Activated B cell treated with CpG ODN at 0.5 μM for 24 hours (primary cell): ENCODE data around the gene TCEA2. TPM values are rescaled to one million over a fixed set of nuclear protein-coding genes. Genes with fewer than 3 reads are reported as not detected.

Source experiments
- ATAC-seq: fragments of 200-7000 bp; cut with Tn5 transposase; one replicate; pipeline ENCODE4 v1.10.0; 2021; ENCODE audit warnings: low read depth, mild to moderate bottlenecking, moderate library complexity
- CTCF ChIA-PET: fragments of 350-600 bp; sonication (Branson Sonifier 250); formaldehyde crosslinking; loops from one replicate; lab custom pipeline; 2021; ENCODE audit warnings: antibody characterized with exemption; lab: Charles Lee
- POLR2A ChIA-PET: fragments of 350-600 bp; sonication (Branson Sonifier 250); formaldehyde crosslinking; loops from one replicate; lab custom pipeline; 2021; ENCODE audit warnings: antibody characterized with exemption; lab: Charles Lee
- DNase-seq: peaks from one replicate; pipeline ENCODE4 v3.0.0; 2022
- H3K27ac Mint-ChIP-seq: one replicate; pipeline ENCODE4 v1.8.0; 2020; ENCODE audit warnings: mixed read lengths
- H3K27me3 Mint-ChIP-seq: one replicate; pipeline ENCODE4 v1.8.0; 2021; ENCODE audit warnings: mixed read lengths
- H3K36me3 Mint-ChIP-seq: one replicate; pipeline ENCODE4 v1.8.0; 2021; ENCODE audit warnings: low read depth, mixed read lengths
- H3K4me1 Mint-ChIP-seq: one replicate; pipeline ENCODE4 v1.8.0; 2021; ENCODE audit warnings: mixed read lengths
- H3K4me3 Mint-ChIP-seq: one replicate; pipeline ENCODE4 v1.8.0; 2020; ENCODE audit warnings: mild to moderate bottlenecking, mixed read lengths
- H3K9me3 Mint-ChIP-seq: one replicate; pipeline ENCODE4 v1.8.0; 2020; ENCODE audit warnings: mixed read lengths
- CTCF ChIP-seq: fragments of 200-600 bp; IDR thresholded peaks from one replicate; pipeline ENCODE4 v1.8.0; 2022; ENCODE audit warnings: antibody characterized with exemption, mild to moderate bottlenecking
- intact Hi-C: fragments of 100-400 bp; cut with micrococcal nuclease; formaldehyde crosslinking; loops from one replicate; pipeline ENCODE4 v1.15.1; 2024
- total RNA-seq: library from RNA; stranded (reverse); gene quantifications from 2 replicates; pipeline ENCODE4 v1.2.3, GENCODE V29; 2022

Gene TCEA2
- total RNA-seq, 1 donor from 2014 or later = 20.3 TPM

- no peak for ATAC-seq
- no peak for DNase-seq
- H3K4me3 Mint-ChIP-seq = no peak overlapping the region
- POLR2A ChIA-PET = interaction anchor here (0.6 to 8.1 kb wide), 3 partner anchors 9 to 561 kb away, joined by 4 to 77 read pairs (median 6); no protein-coding TSS in a partner anchor
- CTCF ChIA-PET = interaction anchor here (0.8 kb wide), 1 partner anchor 36 kb away, joined by 3 read pairs; no protein-coding TSS in a partner anchor
- no peaks in the 10 kb centered on the region for H3K27me3 Mint-ChIP-seq
- peaks cover 41% of the 10 kb centered on the region for H3K36me3 Mint-ChIP-seq
- peaks cover 63% of the 10 kb centered on the region for H3K4me1 Mint-ChIP-seq
- intact Hi-C loops = loop anchor here (5.0 kb wide), 1 partner anchor 93 kb away; the partner anchor contains the start of gene PRPF6
- H3K9me3 Mint-ChIP-seq = no peaks in the 10 kb centered on the region
- H3K27ac Mint-ChIP-seq = no peak overlapping the region
- no peak for TF ChIP-seq CTCF
These were observed 12.6 kb downstream of the TCEA2 start for GRCh38 chr20:64075556-64075955.

- intact Hi-C loops = loop anchor here (5.0 kb wide), 1 partner anchor 94 kb away; the partner anchor contains the start of gene PRPF6
- Mint-ChIP-seq H3K27me3 (no peaks in the 10 kb centered on the region), H3K27ac (peak overlapping the region; percentile 89), H3K36me3 (peaks cover 41% of the 10 kb centered on the region), H3K9me3 (no peaks in the 10 kb centered on the region), H3K4me3 (peak overlapping the region; percentile 87), H3K4me1 (peaks cover 63% of the 10 kb centered on the region)
- CTCF ChIA-PET = interaction anchor here (2.8 kb wide), 1 partner anchor 37 kb away, joined by 13 read pairs; no protein-coding TSS in a partner anchor
- no peak for TF ChIP-seq CTCF
- ATAC-seq (no peak), DNase-seq (no peak)
- POLR2A ChIA-PET = interaction anchor here (0.6 to 8.1 kb wide), 6 partner anchors 10 to 448 kb away, joined by 4 to 77 read pairs (median 11); partner anchors contain the start of genes PRPF6, SAMD10 and TCEA2
These were observed 13.3 kb downstream of the TCEA2 start for GRCh38 chr20:64076061-64076997.

GRCh38 chr20:64077094-64077493 is 14.1 kb downstream of the TCEA2 start:
- peaks cover 62% of the 10 kb centered on the region for H3K4me1 Mint-ChIP-seq
- ChIA-PET CTCF (interaction anchor here (1.4 to 2.8 kb wide), 3 partner anchors 11 to 96 kb away, joined by 3 to 13 read pairs (median 8); partner anchors contain the start of gene PRPF6), POLR2A (interaction anchor here (1.2 to 8.1 kb wide), 6 partner anchors 11 to 535 kb away, joined by 3 to 77 read pairs (median 14); partner anchors contain the start of genes PRPF6, SAMD10 and TCEA2)
- H3K9me3 Mint-ChIP-seq = no peaks in the 10 kb centered on the region
- H3K36me3 Mint-ChIP-seq = peaks cover 40% of the 10 kb centered on the region
- ATAC-seq (peak; percentile 12), DNase-seq (peak; percentile 55)
- no peaks in the 10 kb centered on the region for H3K27me3 Mint-ChIP-seq
- H3K27ac Mint-ChIP-seq = peak overlapping the region; percentile 89
- peak overlapping the region; percentile 87 for H3K4me3 Mint-ChIP-seq
- intact Hi-C loops = loop anchor here (5.0 kb wide), 1 partner anchor 95 kb away; the partner anchor contains the start of gene PRPF6
- no peak for TF ChIP-seq CTCF

- H3K4me3 Mint-ChIP-seq = peak overlapping the region; percentile 87
- no peaks in the 10 kb centered on the region for H3K9me3 Mint-ChIP-seq
- peaks cover 36% of the 10 kb centered on the region for H3K36me3 Mint-ChIP-seq
- H3K27me3 Mint-ChIP-seq = no peaks in the 10 kb centered on the region
- ChIA-PET CTCF (interaction anchor here (1.4 to 2.8 kb wide), 3 partner anchors 11 to 97 kb away, joined by 3 to 13 read pairs (median 8); partner anchors contain the start of gene PRPF6), POLR2A (interaction anchor here (0.6 to 8.1 kb wide), 9 partner anchors 11 to 540 kb away, joined by 3 to 77 read pairs (median 8); partner anchors contain the start of genes PRPF6, SAMD10 and TCEA2)
- TF ChIP-seq CTCF = no peak
- H3K27ac Mint-ChIP-seq = peak overlapping the region; percentile 89
- intact Hi-C loops = loop anchor here (5.0 kb wide), 1 partner anchor 95 kb away; the partner anchor contains the start of gene PRPF6
- ATAC-seq (no peak), DNase-seq (no peak)
- peaks cover 62% of the 10 kb centered on the region for H3K4me1 Mint-ChIP-seq
These were observed 14.5 kb downstream of the TCEA2 start for GRCh38 chr20:64077541-64077875.
